Measurements from ENCODE around the gene IFT57.
A peak's percentile ranks its signal among the peaks of the same experiment; 100 is the strongest.
"Not testable (repeated sequence)": the region's sequence is repeated elsewhere in the genome, so short reads cannot be mapped to it uniquely, and the experiment has no call there.

The IFT57 gene

GRCh38 chr3:108221911-108222852 lies at the start of gene IFT57:
IFT57 (minus strand) TSS chr3:108222424; CDS start chr3:108222322, 102 bp downstream.
- no peaks in the 10 kb centered on the region for H3K27me3 ChIP-seq (ENCODE audit: low read depth, low read length)
- H3K9me3 ChIP-seq (ENCODE audit: control insufficient read depth in 1 of 2, low read length in 2 of 2), result no peaks in the 10 kb centered on the region
- H3K36me3 ChIP-seq (ENCODE audit: control insufficient read depth in 1 of 2, insufficient read depth in 2 of 2, low read length in 2 of 2), result no peaks in the 10 kb centered on the region
- peak within 1 kb of the TSS; percentile 83 for H3K27ac ChIP-seq (ENCODE audit: low read length)
- H3K4me1 ChIP-seq (ENCODE audit: control insufficient read depth in 1 of 2, insufficient read depth in 2 of 2, low read length in 2 of 2), result peaks cover 3 to 21% of the 10 kb centered on the region in 2 donors
- H3K4me3 ChIP-seq (ENCODE audit: low read depth in 1 of 2, low read length in 2 of 2), result peak within 1 kb of the TSS; percentile 77 to 92

- Histone ChIP-seq H3K9me3 (ENCODE audit: control insufficient read depth in 1 of 2, low read length in 2 of 2) (no peaks in the 10 kb centered on the region), H3K4me1 (ENCODE audit: control insufficient read depth in 1 of 2, insufficient read depth in 2 of 2, low read length in 2 of 2) (no peaks in the 10 kb centered on the region), H3K27me3 (ENCODE audit: low read depth, low read length) (no peaks in the 10 kb centered on the region), H3K36me3 (ENCODE audit: control insufficient read depth in 1 of 2, insufficient read depth in 2 of 2, low read length in 2 of 2) (no peaks in the 10 kb centered on the region), H3K27ac (ENCODE audit: low read length) (no peak overlapping the region), H3K4me3 (ENCODE audit: low read depth in 1 of 2, low read length in 2 of 2) (no peak overlapping the region)
These were observed 49.4 kb upstream of the IFT57 start for GRCh38 chr3:108271626-108272025.

GRCh38 chr3:108268235-108268634 lies 46.0 kb upstream of the IFT57 start:
- not testable (repeated sequence) for H3K9me3 ChIP-seq (ENCODE audit: control insufficient read depth in 1 of 2, low read length in 2 of 2)

GRCh38 chr3:108264534-108265298 lies 42.5 kb upstream of the IFT57 start:
- H3K4me3 ChIP-seq (ENCODE audit: low read depth in 1 of 2, low read length in 2 of 2); H3K36me3 ChIP-seq (ENCODE audit: control insufficient read depth in 1 of 2, insufficient read depth in 2 of 2, low read length in 2 of 2); H3K27me3 ChIP-seq (ENCODE audit: low read depth, low read length): not testable (repeated sequence)

More at GRCh38 chr3:108268235-108268634, 46.0 kb upstream of the IFT57 start:
- not testable (repeated sequence) for H3K27me3 ChIP-seq (ENCODE audit: low read depth, low read length); H3K36me3 ChIP-seq (ENCODE audit: control insufficient read depth in 1 of 2, insufficient read depth in 2 of 2, low read length in 2 of 2); H3K27ac ChIP-seq (ENCODE audit: low read length); H3K4me1 ChIP-seq (ENCODE audit: control insufficient read depth in 1 of 2, insufficient read depth in 2 of 2, low read length in 2 of 2); H3K4me3 ChIP-seq (ENCODE audit: low read depth in 1 of 2, low read length in 2 of 2)

GRCh38 chr3:108255131-108255530 lies 32.9 kb upstream of the IFT57 start:
- Histone ChIP-seq H3K36me3 (ENCODE audit: control insufficient read depth in 1 of 2, insufficient read depth in 2 of 2, low read length in 2 of 2) (no peaks in the 10 kb centered on the region), H3K4me3 (ENCODE audit: low read depth in 1 of 2, low read length in 2 of 2) (no peak overlapping the region), H3K27me3 (ENCODE audit: low read depth, low read length) (no peaks in the 10 kb centered on the region), H3K27ac (ENCODE audit: low read length) (no peak overlapping the region), H3K9me3 (ENCODE audit: control insufficient read depth in 1 of 2, low read length in 2 of 2) (no peaks in the 10 kb centered on the region), H3K4me1 (ENCODE audit: control insufficient read depth in 1 of 2, insufficient read depth in 2 of 2, low read length in 2 of 2) (no peaks in the 10 kb centered on the region)

More at GRCh38 chr3:108264534-108265298, 42.5 kb upstream of the IFT57 start:
- H3K27ac ChIP-seq (ENCODE audit: low read length); H3K4me1 ChIP-seq (ENCODE audit: control insufficient read depth in 1 of 2, insufficient read depth in 2 of 2, low read length in 2 of 2); H3K9me3 ChIP-seq (ENCODE audit: control insufficient read depth in 1 of 2, low read length in 2 of 2): not testable (repeated sequence)

GRCh38 chr3:108251844-108252243 lies 29.6 kb upstream of the IFT57 start:
- Histone ChIP-seq H3K27me3 (ENCODE audit: low read depth, low read length) (no peaks in the 10 kb centered on the region), H3K9me3 (ENCODE audit: control insufficient read depth in 1 of 2, low read length in 2 of 2) (no peaks in the 10 kb centered on the region), H3K4me3 (ENCODE audit: low read depth in 1 of 2, low read length in 2 of 2) (no peak overlapping the region), H3K4me1 (ENCODE audit: control insufficient read depth in 1 of 2, insufficient read depth in 2 of 2, low read length in 2 of 2) (no peaks in the 10 kb centered on the region), H3K36me3 (ENCODE audit: control insufficient read depth in 1 of 2, insufficient read depth in 2 of 2, low read length in 2 of 2) (no peaks in the 10 kb centered on the region), H3K27ac (ENCODE audit: low read length) (no peak overlapping the region)

- no peaks in the 10 kb centered on the region for H3K27me3 ChIP-seq (ENCODE audit: low read depth, low read length)
These were observed 29.0 kb upstream of the IFT57 start for GRCh38 chr3:108251265-108251664.

GRCh38 chr3:108250626-108251025 lies 28.4 kb upstream of the IFT57 start:
- H3K4me1 ChIP-seq (ENCODE audit: control insufficient read depth in 1 of 2, insufficient read depth in 2 of 2, low read length in 2 of 2), result no peaks in the 10 kb centered on the region
- no peaks in the 10 kb centered on the region for H3K9me3 ChIP-seq (ENCODE audit: control insufficient read depth in 1 of 2, low read length in 2 of 2)
- no peaks in the 10 kb centered on the region for H3K36me3 ChIP-seq (ENCODE audit: control insufficient read depth in 1 of 2, insufficient read depth in 2 of 2, low read length in 2 of 2)
- no peak overlapping the region for H3K4me3 ChIP-seq (ENCODE audit: low read depth in 1 of 2, low read length in 2 of 2)
- no peak overlapping the region for H3K27ac ChIP-seq (ENCODE audit: low read length)
- H3K27me3 ChIP-seq (ENCODE audit: low read depth, low read length), result no peaks in the 10 kb centered on the region

More at GRCh38 chr3:108251265-108251664, 29.0 kb upstream of the IFT57 start:
- H3K4me3 ChIP-seq (ENCODE audit: low read depth in 1 of 2, low read length in 2 of 2), result no peak overlapping the region
- H3K4me1 ChIP-seq (ENCODE audit: control insufficient read depth in 1 of 2, insufficient read depth in 2 of 2, low read length in 2 of 2), result no peaks in the 10 kb centered on the region
- no peaks in the 10 kb centered on the region for H3K36me3 ChIP-seq (ENCODE audit: control insufficient read depth in 1 of 2, insufficient read depth in 2 of 2, low read length in 2 of 2)
- no peaks in the 10 kb centered on the region for H3K9me3 ChIP-seq (ENCODE audit: control insufficient read depth in 1 of 2, low read length in 2 of 2)
- no peak overlapping the region for H3K27ac ChIP-seq (ENCODE audit: low read length)

GRCh38 chr3:108243243-108243642 lies 21.0 kb upstream of the IFT57 start:
- Histone ChIP-seq H3K27me3 (ENCODE audit: low read depth, low read length) (no peaks in the 10 kb centered on the region), H3K27ac (ENCODE audit: low read length) (no peak overlapping the region), H3K9me3 (ENCODE audit: control insufficient read depth in 1 of 2, low read length in 2 of 2) (no peaks in the 10 kb centered on the region), H3K36me3 (ENCODE audit: control insufficient read depth in 1 of 2, insufficient read depth in 2 of 2, low read length in 2 of 2) (no peaks in the 10 kb centered on the region), H3K4me1 (ENCODE audit: control insufficient read depth in 1 of 2, insufficient read depth in 2 of 2, low read length in 2 of 2) (no peaks in the 10 kb centered on the region), H3K4me3 (ENCODE audit: low read depth in 1 of 2, low read length in 2 of 2) (no peak overlapping the region)

- no peaks in the 10 kb centered on the region for H3K9me3 ChIP-seq (ENCODE audit: control insufficient read depth in 1 of 2, low read length in 2 of 2)
- no peaks in the 10 kb centered on the region for H3K27me3 ChIP-seq (ENCODE audit: low read depth, low read length)
- no peak overlapping the region for H3K27ac ChIP-seq (ENCODE audit: low read length)
- H3K36me3 ChIP-seq (ENCODE audit: control insufficient read depth in 1 of 2, insufficient read depth in 2 of 2, low read length in 2 of 2), result no peaks in the 10 kb centered on the region
- H3K4me1 ChIP-seq (ENCODE audit: control insufficient read depth in 1 of 2, insufficient read depth in 2 of 2, low read length in 2 of 2), result no peaks in the 10 kb centered on the region
- no peak overlapping the region for H3K4me3 ChIP-seq (ENCODE audit: low read depth in 1 of 2, low read length in 2 of 2)
These were observed 20.6 kb upstream of the IFT57 start for GRCh38 chr3:108242776-108243175.

- H3K27ac ChIP-seq (ENCODE audit: low read length), result no peak overlapping the region
- no peaks in the 10 kb centered on the region for H3K4me1 ChIP-seq (ENCODE audit: control insufficient read depth in 1 of 2, insufficient read depth in 2 of 2, low read length in 2 of 2)
- H3K9me3 ChIP-seq (ENCODE audit: control insufficient read depth in 1 of 2, low read length in 2 of 2), result no peaks in the 10 kb centered on the region
- H3K4me3 ChIP-seq (ENCODE audit: low read depth in 1 of 2, low read length in 2 of 2), result no peak overlapping the region
- H3K36me3 ChIP-seq (ENCODE audit: control insufficient read depth in 1 of 2, insufficient read depth in 2 of 2, low read length in 2 of 2), result no peaks in the 10 kb centered on the region
- no peaks in the 10 kb centered on the region for H3K27me3 ChIP-seq (ENCODE audit: low read depth, low read length)
These were observed 19.5 kb upstream of the IFT57 start for GRCh38 chr3:108241721-108242120.

All from muscle layer of duodenum (tissue), 2 donors.